DMS 273 (cell line): Measurements from ENCODE around the gene NCAM2.

Experiments used
- DNase-seq: peaks from one replicate; lab custom pipeline; 2025; ENCODE audit not compliant: unreplicated experiment; lab: John Stamatoyannopoulos, UW

The NCAM2 gene

DNA sequence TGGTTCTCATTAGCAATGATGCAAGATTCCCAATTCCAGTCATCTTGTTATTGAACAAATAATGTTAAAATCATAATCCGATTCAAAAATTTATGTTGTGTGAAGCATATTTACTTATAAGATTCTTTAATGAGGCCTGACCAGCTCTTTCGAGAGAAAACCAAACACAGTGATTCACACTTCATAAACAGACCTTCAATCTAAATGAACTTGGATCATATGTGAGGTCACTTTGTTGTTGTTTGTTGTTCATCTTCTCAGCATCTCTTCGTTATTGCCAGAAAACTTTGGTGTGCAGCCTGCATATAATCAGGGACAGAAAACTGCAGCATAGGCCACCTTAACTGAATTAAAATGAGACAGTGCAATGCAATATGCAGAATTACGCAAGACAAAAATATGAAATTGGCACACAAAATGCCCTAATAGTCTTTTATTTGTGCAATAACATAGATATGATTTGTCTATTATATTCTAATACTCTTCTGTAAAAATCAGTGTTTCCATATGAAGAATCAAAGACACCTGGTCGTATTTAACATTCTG is 30.1 kb downstream of the NCAM2 start:
- no peak for DNase-seq

DNA sequence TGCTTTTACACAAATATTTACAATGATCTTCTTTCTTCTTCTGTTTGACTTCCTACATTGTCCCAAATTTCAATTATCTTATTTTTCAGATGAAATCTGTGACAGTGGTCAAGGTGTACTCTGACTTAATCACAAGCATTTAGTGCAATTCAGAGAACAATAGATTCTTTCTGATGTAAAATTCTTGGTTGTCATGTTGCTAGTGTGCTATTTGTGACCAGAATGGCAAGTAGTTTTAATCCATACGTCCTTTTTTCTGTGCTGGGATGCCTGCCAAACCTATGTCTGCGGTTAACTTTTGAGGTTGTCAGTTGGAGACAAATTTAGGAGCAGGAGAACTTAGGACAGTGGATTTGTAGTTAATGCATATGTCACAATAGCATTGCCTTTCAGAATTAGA is 31.0 kb downstream of the NCAM2 start:
- DNase-seq, result no peak

DNA sequence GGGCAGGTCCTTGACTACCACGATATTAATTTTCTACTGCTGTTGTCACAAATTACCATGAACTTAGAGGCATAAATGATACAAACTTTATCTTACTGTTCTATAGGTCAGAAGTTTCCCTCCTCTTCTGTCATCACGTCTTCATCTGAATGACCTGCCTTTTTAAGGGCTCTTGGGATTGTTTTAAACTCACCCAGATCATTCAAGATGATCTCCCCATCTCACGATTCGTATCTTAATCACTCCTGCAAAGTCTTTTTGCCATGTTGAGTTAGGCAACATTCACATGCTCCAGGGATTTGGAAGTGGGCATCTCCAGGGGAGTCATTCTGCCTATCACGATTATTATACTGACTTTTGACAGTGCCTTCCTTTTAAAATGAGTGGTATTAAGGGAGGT is 32.1 kb downstream of the NCAM2 start:
- DNase-seq, result no peak

DNA sequence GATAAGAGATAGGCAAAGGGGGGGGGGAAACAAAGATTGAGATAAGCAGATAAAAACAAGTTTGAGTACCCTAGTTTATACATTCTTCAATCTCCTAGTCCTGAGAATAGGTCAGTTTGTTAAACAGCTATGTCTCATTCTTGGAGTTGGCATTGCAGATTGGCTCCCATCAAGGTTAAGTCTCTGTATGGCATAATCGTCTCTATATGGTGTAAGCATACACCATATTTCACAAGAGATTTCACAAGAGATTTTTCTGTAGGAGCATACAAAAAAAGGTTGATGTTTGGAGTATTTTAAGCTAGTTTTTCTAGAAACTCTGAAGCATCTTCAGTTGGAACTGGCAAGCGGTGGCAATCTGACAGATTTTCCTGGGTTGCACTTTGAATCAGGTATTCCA is 35.8 kb downstream of the NCAM2 start:
- no peak for DNase-seq

GRCh38 chr21:21039624-21040170 is 41.5 kb downstream of the NCAM2 start:
- DNase-seq, result no peak

DNA sequence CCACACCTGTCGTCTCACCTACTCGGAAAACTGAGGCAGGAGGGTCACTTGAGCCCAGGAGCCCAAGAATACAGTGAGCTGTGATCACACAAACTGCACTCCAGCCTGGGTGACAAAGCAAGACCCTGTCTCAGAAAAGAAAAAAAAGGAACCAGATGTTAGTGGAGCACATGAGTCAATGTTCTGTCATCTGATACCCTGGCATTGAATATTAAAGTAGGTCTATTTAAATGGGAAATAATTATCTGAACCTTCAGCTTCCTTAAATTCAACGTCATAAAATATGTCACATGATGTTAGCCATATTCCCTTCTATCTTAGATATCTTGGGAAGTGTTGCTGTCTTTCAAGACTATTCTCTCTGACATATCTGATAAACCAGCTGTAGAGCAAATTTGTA is 47.3 kb downstream of the NCAM2 start:
- DNase-seq, result peak; percentile 12

DNA sequence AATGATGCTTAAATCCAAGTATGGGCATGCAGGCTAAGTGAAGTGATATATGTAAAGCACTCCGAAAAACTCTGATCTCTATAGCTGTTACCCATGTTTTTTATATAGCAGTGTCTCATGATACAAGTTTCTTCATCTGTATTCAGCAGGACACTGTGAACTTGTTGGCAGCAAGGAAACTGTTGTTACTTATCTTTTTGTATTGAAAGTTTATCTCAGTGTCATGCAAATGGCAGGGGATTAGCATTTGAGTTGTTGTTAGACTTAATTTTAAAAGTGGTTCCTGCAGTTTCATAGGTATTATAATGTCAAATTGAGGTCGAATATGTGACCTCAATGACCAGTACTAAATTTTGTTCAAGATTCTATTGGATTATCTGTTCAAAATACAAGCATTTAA is 47.9 kb downstream of the NCAM2 start:
- DNase-seq, result no peak

- DNase-seq, result no peak
These were observed 53.2 kb downstream of the NCAM2 start for GRCh38 chr21:21051109-21052055.

DNA sequence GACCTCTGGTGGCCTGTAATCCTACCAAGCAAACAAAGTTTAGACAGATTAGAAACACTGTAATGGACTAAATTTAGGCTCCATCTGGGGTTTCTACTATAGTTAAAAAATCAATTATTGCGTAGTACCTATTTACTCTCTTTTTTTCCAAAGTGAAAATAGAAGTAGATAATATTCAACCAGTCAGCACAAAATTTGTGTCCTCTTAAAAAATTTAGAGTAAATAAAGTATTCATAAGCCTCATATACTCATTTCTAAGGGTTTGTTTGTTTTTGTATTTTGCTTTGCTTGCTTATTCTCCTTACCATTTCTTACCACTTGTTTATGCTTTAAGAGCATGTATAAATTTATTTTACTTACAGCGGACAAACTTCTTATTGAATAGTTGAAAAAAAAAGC is 54.5 kb downstream of the NCAM2 start:
- DNase-seq, result no peak

GRCh38 chr21:21057349-21058062 is 59.3 kb downstream of the NCAM2 start:
- no peak for DNase-seq

GRCh38 chr21:21063828-21064227 is 65.6 kb downstream of the NCAM2 start:
- DNase-seq, result no peak

GRCh38 chr21:21064353-21064752 is 66.1 kb downstream of the NCAM2 start:
- DNase-seq, result no peak

DNA sequence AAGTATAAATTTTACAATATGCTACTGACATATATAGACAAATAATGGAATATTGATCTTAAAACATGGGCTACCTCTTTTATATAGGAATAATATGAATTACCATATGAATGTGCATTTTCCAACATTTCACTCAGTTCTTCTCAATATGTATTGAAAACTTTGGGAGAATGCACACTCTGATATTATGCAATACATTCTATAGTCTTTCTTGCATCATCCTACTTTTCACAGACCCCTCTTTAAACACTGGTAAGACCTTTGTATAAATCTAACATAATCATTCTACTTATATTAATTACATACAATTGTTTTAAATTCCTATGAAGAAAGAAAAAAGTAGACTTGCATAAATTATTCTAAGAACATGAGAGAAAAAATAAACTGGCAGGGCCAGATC is 69.2 kb downstream of the NCAM2 start:
- DNase-seq, result no peak

DNA sequence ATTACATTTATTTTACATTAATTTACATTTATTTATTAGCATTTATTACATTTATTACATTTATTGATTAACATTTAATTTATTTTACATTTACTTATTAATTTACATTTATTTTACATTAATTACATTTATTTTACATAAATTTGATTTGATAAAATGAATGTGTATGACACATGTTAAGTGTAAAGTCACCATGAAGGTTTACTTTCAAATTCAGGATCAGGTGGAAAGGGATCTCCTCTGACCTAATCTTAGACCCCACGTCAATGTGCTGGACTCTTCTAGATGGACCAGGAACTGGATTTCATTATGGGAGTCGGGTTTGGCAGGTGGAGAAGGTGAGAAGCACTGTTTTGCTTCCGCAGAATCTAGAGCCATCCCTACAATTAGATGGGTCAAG is 76.1 kb downstream of the NCAM2 start:
- DNase-seq, result no peak

DNA sequence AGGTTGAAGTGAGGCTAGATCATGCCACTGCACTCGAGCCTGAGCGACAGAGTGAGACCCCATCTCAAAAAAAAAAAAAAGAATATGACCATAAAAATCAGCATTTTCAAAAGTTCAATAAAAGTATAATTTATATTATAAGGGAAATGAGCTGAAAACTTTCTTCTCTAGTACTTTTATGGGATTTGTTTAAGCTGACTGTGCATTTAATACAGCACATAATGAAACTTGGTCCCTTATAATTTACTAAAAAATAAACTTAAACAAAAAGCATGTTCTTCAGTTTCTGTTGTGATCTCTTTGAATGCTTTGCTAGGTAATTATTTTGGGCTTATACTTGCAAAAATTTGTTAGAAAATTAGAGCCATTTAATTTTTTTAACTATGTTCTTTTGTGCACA is 77.8 kb downstream of the NCAM2 start:
- no peak for DNase-seq

DNA sequence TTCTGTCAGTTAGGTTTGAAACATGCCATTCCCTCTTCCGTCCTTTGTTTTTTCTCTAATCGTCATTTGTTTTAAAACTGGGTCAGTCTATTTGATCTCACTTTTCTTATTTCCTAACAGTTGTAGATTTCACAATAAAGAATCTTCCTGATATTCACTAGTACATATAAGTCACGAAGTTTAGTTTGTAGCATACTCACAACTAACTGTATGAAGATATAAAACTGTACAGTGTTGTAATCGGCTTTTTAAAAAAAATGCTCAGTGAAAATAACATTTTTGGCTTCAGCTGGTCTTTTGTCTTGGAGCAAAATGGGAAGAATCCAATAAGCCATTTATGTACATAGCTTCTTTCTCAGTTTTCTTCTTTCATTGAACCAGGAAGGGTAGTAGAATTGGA is 78.3 kb downstream of the NCAM2 start:
- DNase-seq, result no peak

DNA sequence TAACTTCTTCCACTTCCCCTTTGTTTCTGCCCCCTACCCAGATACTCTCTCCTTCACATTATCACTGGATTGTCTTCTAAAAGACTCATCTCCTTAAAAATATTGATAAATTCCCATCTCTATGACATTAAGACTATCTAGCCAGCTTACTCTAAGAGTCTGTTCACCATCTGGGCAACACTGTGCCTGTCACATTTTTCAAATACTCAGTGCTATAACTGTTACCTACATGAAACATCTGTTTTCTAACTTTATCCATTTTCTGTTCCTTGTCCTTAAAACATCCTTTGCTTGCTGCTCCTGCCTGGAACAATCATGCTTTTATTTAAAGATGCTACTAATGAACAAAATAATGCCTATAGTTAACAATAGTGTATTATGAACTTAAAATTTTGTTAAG is 81.4 kb downstream of the NCAM2 start:
- no peak for DNase-seq

DNA sequence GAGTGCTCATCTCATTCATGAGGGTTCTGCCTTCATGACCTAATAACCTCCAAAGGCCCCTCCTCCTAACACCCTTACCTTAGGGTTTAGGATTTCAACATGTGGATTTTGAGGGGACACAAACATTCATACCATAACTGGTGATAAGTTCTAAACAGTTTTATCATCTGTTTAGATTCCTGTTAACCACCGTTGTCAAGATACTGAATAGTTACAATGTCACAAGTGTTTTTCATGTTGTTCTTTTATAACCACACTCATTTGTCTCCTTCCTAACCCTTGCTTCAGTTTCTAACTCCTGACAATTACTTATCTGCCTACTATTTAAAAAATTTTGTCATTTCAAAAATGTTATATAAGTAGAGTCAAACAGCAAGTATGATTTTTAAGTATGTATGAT is 86.0 kb downstream of the NCAM2 start:
- no peak for DNase-seq

GRCh38 chr21:21085206-21085605 is 87.0 kb downstream of the NCAM2 start:
- peak; percentile 0 for DNase-seq

DNA sequence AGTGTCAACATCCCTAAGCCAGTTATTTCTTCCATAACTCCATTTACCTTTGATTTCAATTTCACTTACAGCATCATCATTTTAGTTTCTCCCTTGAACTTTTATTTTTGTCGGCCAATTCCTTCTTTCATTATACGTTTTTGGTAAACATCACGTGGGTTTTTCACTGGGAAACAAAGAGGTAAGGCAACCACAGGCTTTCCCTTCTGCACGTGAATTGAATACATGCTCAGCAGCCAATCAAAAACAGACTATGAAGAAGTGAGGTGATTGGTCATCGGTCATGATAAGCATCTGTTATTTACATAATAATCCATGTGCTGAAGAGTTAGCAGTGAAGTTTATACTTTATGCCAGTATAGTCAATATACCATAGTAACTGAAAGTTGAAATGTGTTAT is 98.7 kb downstream of the NCAM2 start:
- no peak for DNase-seq

GRCh38 chr21:21097466-21097865 is 99.3 kb downstream of the NCAM2 start:
- no peak for DNase-seq

- DNase-seq, result peak; percentile 24
These were observed 103.7 kb downstream of the NCAM2 start for GRCh38 chr21:21101911-21102310.
